T-helper 1 cell treated with Interleukin-12 subunit alpha and Interleukin-12 subunit beta and Interleukin-4 antibody, amounts not matched to agents 30 ng/mL and 1 ng/mL, for 36 hours (primary cell): ENCODE results near the gene DDRGK1. TPM values are rescaled to one million over a fixed set of nuclear protein-coding genes. Genes with fewer than 3 reads are reported as not detected.

ENCODE experiments used
- intact Hi-C: fragments of 100-400 bp; cut with micrococcal nuclease; formaldehyde crosslinking; loops from one replicate; pipeline ENCODE4 v1.15.1; 2024
- total RNA-seq: library from RNA; stranded (reverse); gene quantifications from 2 replicates; pipeline ENCODE4 v1.2.3, GENCODE V29; 2022

DDRGK1 gene
- total RNA-seq = 54.0 and 55.2 TPM in 2 replicates

DNA sequence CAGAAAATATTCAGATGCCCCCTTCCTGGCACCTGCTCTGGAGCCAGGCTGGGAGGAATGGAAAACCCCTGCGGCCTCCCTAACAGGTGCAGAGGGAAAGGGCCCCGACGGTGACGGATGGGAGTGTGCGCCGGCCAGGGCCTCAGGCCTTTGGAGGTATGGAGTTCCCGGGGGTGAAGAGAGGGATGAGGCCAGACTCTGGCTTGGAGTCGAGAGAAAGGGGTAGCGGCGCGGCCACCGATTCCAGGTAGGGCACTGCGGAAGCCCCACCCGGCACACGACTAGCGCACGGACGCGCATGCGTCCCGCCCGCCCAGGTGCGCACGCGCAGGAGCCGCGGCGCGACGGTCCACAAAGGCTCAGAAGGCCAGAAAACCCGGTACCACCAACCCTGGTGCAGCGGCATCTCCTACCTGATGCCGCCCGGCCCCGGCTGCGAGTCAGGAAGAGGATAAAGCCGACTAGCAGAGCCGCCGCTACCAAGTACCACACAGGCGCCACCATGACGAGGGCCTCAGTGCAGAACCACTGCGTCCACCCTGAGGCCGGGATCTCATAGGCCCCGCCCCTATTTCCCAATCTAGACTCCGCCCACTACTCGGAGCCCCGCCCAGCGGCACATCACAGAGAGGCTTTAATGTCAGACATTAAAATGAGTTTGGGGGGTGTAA lies at the start of gene DDRGK1:
TSS of gene DDRGK1 (minus strand) at position 559 of the 671 bp plus-strand sequence. CDS start at position 504, 55 bp downstream.
- intact Hi-C loops = loop anchor here (1.0 to 10.0 kb wide), 8 partner anchors 31 to 699 kb away; partner anchors contain the start of genes ATRN, LZTS3 and ZNF343

DNA sequence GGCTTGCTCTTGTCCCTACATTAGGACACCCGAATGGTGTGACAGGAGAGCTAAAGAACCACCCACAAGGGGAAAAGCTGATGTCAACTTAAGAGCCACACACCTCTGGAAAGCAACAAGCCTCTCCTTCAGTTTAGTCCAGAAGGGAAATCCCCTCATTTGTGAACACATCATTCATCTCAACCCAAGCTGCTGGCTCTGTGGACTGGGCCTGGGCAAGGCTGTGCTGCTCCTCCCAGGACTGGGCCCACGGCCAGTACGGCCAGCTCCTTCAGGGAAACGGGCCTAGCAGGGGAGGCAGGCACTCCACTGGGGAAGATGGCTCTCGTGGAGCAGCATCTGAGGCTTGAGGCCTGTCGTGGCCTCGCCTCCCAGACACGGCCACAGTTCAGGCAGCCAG lies 47.3 kb upstream of the DDRGK1 start:
- intact Hi-C loops = no loop called here

GRCh38 chr20:3250091-3250504 lies 45.6 kb upstream of the DDRGK1 start:
- intact Hi-C loops = no loop called here

DNA sequence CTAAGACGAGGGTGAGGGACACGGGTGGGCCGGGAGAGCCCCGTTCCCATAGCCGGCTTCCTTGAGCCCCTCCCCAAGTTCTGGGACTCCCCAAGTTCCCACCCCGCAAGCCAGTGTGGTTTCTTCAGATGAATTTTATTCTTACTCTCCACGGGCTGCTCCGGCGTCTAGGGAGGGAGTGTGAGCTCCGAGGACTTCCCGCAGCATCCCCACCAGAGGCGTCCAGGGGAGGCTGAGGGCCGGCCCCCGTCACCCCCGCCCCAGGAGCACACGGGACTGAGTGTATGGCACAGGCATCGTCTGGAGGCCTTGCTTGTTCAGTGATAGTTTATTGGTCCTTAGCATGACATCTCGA lies 44.5 kb upstream of the DDRGK1 start:
- intact Hi-C loops = no loop called here

GRCh38 chr20:3248167-3248992 lies 43.9 kb upstream of the DDRGK1 start:
- intact Hi-C loops = no loop called here

DNA sequence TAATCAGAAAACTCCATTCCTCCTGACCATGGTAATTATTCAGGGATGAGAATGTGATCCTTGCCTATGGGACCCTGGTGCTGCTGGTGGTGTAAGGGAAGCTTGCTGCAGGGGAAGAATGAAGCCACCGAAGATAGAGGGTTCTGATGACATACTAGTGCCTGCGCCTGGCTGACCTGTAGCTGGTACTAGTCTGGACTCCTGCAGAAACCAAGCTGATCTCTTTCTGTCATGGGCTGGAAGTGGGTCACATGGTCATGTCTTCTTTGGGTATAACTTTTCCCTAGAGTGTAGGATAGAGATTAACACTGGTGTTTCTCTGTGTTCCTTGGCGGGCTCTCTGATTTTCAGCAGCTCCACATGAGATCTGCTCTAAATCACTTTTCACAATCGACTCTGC lies 43.2 kb upstream of the DDRGK1 start:
- intact Hi-C loops = no loop called here

DNA sequence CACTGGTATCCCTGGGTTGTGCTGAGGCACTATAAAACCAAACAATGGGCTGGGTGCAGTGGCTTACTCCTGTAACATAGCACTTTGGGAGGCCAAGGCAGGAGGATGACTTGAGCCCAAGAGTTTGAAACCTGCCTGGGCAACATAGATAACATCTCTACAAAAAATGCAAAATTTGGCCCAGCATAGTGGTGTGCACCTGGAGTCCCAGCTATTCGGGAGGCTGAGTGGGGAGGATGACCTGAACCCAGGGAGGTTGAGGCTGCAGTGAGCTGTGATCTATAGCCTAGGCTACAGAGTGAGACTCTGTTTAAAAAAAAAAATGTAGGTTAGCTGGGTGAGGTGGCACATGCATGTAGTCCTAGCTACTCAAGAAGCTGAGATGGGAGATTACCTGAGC lies 42.2 kb upstream of the DDRGK1 start:
- intact Hi-C loops = no loop called here

DNA sequence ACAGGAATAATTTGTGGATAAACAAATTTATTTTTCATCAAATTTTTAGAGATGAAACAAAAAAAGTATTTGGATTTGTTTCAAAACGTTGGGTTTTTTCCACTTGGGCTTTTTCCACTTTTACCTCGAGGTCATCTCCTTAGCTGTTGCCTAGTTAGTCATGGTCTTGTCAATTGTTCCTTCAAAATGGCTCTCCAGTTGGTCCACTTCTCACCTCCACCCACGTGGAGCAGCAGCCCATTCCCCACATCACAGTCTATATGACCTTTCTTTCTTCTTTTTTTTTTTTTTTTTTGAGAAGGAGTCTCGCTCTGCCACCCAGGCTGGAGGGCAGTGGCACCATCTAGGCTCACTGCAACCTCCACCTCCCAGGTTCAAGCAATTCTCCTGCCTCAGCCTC lies 41.2 kb upstream of the DDRGK1 start:
- intact Hi-C loops = no loop called here

DNA sequence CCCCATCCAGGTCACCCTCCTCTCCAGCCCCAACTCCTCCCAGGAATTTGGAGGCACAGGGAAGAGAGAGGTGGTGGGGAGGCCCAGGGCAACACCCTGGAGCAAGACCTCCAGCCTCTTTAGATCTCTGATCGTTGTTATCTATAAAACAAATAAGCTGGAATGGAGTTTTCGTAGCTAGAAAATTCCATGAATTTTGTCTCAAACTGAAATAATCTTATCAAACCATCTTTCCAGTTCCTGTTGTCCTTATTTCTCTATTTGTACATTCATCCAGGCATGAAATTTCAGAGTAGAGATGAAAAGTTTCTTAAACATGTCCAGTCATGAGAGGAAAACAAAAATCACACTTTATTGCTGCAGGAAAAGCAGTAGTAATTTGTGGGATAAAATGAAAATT lies 40.7 kb upstream of the DDRGK1 start:
- intact Hi-C loops = no loop called here

DNA sequence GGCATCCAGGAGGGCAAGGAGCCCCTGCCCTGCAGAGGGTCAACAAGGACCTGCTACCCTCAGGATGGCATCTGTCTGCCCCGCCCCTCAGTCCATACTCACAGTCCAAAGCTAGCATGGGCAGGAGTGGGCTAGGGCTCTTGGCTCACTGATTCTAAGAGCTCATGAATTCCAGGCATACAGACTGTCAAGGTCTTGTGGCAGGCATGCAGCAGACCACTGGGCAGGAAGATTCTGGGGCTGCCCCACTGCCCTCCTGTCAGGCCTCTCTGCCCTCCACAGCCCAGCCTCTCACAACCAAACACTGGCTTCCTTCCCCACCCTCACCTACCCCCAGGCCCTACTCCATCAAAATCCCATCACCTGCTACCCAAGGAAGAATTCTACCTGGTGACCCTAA lies 40.1 kb upstream of the DDRGK1 start:
- intact Hi-C loops = no loop called here

- intact Hi-C loops = no loop called here
These were observed 39.4 kb upstream of the DDRGK1 start for GRCh38 chr20:3243718-3244358.

DNA sequence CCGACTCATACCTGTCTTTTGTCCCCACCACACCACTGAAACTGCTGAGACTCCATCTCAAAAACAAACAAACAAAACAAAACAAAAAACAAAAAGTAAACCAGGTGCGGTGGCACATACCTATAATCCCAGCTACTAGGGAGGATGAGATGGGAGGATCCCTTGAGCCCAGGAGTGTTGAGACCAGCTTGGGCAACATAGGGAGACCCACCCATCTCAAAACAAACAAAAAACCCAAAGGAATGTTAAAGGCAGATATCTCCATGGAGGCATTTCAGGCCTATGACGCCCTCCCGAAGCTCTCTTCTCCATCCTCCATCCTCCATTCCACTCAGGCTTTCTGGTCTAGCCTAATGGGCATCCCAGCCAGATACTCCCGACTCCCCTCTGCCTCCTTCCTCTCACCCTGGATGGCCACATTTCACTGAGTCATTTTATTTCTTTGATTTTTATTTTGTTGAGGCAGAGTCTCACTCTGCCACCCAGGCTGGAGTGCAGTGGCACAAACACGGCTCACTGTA lies 37.8 kb upstream of the DDRGK1 start:
- intact Hi-C loops = no loop called here

DNA sequence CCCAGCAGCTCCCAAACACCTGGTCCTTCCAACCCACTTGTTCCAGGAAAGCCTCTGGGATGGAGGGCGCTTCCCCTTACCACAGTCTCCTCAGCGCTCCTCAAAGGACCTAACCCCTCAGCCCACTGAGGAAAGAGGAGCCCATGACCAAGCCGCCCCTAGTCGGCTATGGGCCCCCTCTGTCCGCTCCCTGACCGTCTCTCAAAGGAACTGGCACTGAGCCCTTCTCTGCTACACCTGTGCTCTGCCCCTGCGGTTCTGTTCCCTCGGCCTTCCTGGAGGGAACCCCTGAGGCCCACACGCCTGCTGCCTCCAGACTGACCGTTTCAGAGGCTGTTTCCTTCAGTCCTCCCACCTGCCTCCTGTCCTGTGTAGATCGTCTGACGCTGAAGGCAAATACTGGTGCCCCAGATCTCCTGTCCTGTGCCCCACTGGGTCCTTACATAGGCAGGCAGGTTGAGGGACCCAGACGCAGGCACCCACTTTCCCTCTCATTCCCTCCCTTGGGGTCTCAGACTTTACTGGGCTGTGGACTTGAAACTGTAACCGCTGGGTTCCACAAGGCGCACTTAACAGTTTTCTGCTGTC lies 36.4 kb upstream of the DDRGK1 start:
- intact Hi-C loops = no loop called here

DNA sequence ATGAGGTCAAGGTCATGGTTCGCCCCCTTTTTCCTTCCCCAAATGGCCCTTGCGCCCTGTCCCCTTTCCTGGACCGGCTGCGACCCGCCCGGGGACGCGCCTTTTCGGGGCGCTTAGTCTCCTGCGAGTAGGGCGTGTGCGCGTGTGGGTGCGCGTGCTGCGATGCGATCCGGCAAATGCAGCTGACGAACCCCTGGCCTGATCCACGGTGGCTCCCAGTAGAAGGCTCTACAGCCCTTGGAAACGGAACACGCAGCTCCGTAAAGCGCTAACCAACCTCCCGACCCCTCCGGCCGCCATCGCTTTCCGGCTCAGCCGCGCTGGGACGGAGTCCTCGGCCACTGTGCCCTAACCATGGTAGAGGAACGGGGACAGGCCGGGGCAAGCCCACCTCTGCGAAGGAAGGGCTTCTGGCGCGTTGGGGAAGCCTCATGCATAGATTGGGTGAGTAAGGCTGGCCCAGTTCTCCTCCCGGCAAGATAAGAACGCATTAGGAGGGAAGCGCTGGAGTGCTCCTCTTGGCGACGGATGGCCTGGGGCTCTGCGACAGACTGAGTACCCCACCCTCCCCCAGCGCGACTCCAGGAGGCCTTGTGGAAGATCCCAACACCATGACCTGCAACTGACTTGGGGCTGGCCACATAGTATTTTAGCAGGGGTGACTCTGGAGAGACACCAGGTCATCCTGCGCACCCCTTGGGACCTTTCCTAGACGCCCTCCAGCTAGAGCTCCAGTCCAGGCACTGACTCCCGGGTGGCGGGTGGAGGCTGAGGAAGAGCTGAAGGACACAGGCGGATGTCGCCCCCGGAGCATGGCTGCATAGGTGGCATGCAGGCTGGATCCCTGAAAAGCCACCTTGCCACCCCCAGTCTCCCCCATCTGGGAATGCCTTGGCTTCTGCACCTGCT lies 35.6 kb upstream of the DDRGK1 start:
- intact Hi-C loops = loop anchor here (2.0 kb wide), 1 partner anchor 67 kb away; the partner anchor contains the start of gene LZTS3

- intact Hi-C loops = loop anchor here (2.0 kb wide), 1 partner anchor 66 kb away; the partner anchor contains the start of gene LZTS3
These were observed 34.8 kb upstream of the DDRGK1 start, which contains the start of gene SLC4A11 for GRCh38 chr20:3239026-3239866. Gene SLC4A11 (minus strand): TSS chr20:3239190. CDS start chr20:3239137, 53 bp downstream.

- intact Hi-C loops = loop anchor here (1.0 to 2.0 kb wide), 3 partner anchors 20 to 66 kb away; partner anchors contain the start of genes ITPA and LZTS3
These were observed 34.1 kb upstream of the DDRGK1 start for GRCh38 chr20:3238616-3239025.

- intact Hi-C loops = loop anchor here (1.0 to 2.0 kb wide), 3 partner anchors 20 to 65 kb away; partner anchors contain the start of genes ITPA and LZTS3
These were observed 33.6 kb upstream of the DDRGK1 start for GRCh38 chr20:3237958-3238615.
